ENCODE results near the gene UBE2I. TPM values are rescaled to one million over a fixed set of nuclear protein-coding genes. Genes with fewer than 3 reads are reported as not detected.

The UBE2I gene
- total and polyA plus RNA-seq, 2 of the 4 experiments (the other 2 are of a cell fraction) = 30.8 to 140 TPM

- no peak for TF ChIP-seq BHLHE40 (IDR thresholded peaks at IDR 0.05; ENCODE audit: low read depth, low read length)
- no peak for TF ChIP-seq RCOR1 (IDR thresholded peaks at IDR 0.05; ENCODE audit: insufficient replicate concordance, low read length)
Observed at GRCh38 chr16:1298406-1298805, 11.0 kb upstream of the UBE2I start (continued).

- H3K4me1 ChIP-seq (ENCODE audit: control insufficient read depth, insufficient read depth, low read length) = peaks cover 5% of the 10 kb centered on the region; the same call in 1 of the 2 replicates
- no peak overlapping the region for H3K23ac ChIP-seq (ENCODE audit: low read depth, low read length)
- H2BK120ac ChIP-seq (ENCODE audit: low read depth, low read length) = no peak overlapping the region
- peaks cover 3% of the 10 kb centered on the region; the same call in 1 of the 2 replicates for H3K9me1 ChIP-seq (ENCODE audit: insufficient read depth, low read length)
- no peak overlapping the region for H4K91ac ChIP-seq (ENCODE audit: insufficient read depth, low read depth, low read length)
- no peak overlapping the region for H2BK5ac ChIP-seq (ENCODE audit: low read depth, low read length, poor library complexity, severe bottlenecking)
- BruUV-seq (replicated peaks) = no TSS peak
- no peak overlapping the region for H3K18ac ChIP-seq (ENCODE audit: low read depth, low read length)
- in situ Hi-C loops (cut with MboI; ENCODE audit: low sequenced_read_pairs) (no loop called here), dilution Hi-C loops (cut with HindIII; ENCODE audit: low sequenced_read_pairs, unreplicated experiment) (no loop called here), intact Hi-C loops (cut with micrococcal nuclease) (no loop called here)
- no peak overlapping the region for H3K4me2 ChIP-seq (ENCODE audit: low read depth, low read length)
- H3K36me3 ChIP-seq (ENCODE audit: control insufficient read depth, insufficient read depth, low read length) = no peaks in the 10 kb centered on the region
- no peak overlapping the region for H2AK5ac ChIP-seq (ENCODE audit: low read depth, low read length)
- H2BK15ac ChIP-seq (ENCODE audit: low read depth, low read length) = no peak overlapping the region
- no peaks in the 10 kb centered on the region for H3K9me3 ChIP-seq (ENCODE audit: control insufficient read depth, insufficient read depth, low read length)
- H2BK20ac ChIP-seq (ENCODE audit: low read depth, low read length) = no peak overlapping the region
- no peaks in the 10 kb centered on the region for H4K20me1 ChIP-seq (ENCODE audit: insufficient read depth, low read length)
- no peaks in the 10 kb centered on the region for H3K79me1 ChIP-seq (ENCODE audit: low read depth in 1 of 2, low read length in 2 of 2)
- DNase-seq = no peak
- no peak overlapping the region for H3K27ac ChIP-seq (ENCODE audit: insufficient read depth, low read length)
- H4K5ac ChIP-seq (ENCODE audit: low read depth, low read length) = no peak overlapping the region
- no peak overlapping the region for H3K9ac ChIP-seq (ENCODE audit: low read depth, low read length)
- H2AK9ac ChIP-seq (replicated peaks; ENCODE audit: low read depth, low read length, poor library complexity) = no peak overlapping the region
- CTCF ChIA-PET = no interaction called here
- ATAC-seq (ENCODE audit: low read depth) = no peak
- peaks cover 13% of the 10 kb centered on the region for H3K27me3 ChIP-seq (ENCODE audit: control insufficient read depth, insufficient read depth, low read length)
- H3K4ac ChIP-seq (ENCODE audit: low read depth, low read length) = no peak overlapping the region
- WGBS, 2 experiments (ENCODE audit: extremely low coverage in 2 of 2, insufficient read length in 1 of 2) = 91% methylated on average over 8 of the region's 31 CpGs; no CpG with 5 or more reads in 1 of the 2 experiments
- H3K56ac ChIP-seq (ENCODE audit: extremely low read depth, insufficient read depth, low read length) = no peak overlapping the region
- no peak overlapping the region for H4K8ac ChIP-seq (ENCODE audit: low read depth in 2 of 2, low read length in 2 of 2)
- H3K4me3 ChIP-seq (ENCODE audit: insufficient read depth, low read depth, low read length) = no peak overlapping the region
- POLR2A ChIA-PET (ENCODE audit: unreplicated experiment) = no interaction called here
- H2AFZ ChIP-seq (replicated peaks; ENCODE audit: low read length, poor library complexity) = no peak overlapping the region
- no peak overlapping the region for H3K14ac ChIP-seq (replicated peaks; ENCODE audit: low read depth, low read length)
- TF ChIP-seq CTCF (conservative IDR thresholded peaks at IDR 0.05; ENCODE audit: low read depth, low read length) (no peak), BHLHE40 (IDR thresholded peaks at IDR 0.05; ENCODE audit: low read depth, low read length) (no peak), FOS (IDR thresholded peaks at IDR 0.05; ENCODE audit: low read depth, low read length) (no peak), SMC3 (IDR thresholded peaks at IDR 0.05; ENCODE audit: low read depth, low read length) (no peak), MAFK (IDR thresholded peaks at IDR 0.05; ENCODE audit: low read depth, low read length) (no peak), USF2 (IDR thresholded peaks at IDR 0.05; ENCODE audit: low read depth, low read length) (no peak), CHD1 (IDR thresholded peaks at IDR 0.05; ENCODE audit: low read depth, low read length) (no peak), MAZ (IDR thresholded peaks at IDR 0.05; ENCODE audit: borderline replicate concordance, low read depth, low read length) (no peak), CEBPB (IDR thresholded peaks at IDR 0.05; ENCODE audit: low read depth, low read length) (no peak), NFE2L2 (IDR thresholded peaks at IDR 0.05; ENCODE audit: low read depth, low read length) (no peak), RFX5 (IDR thresholded peaks at IDR 0.05; ENCODE audit: low read depth, low read length) (no peak), RCOR1 (IDR thresholded peaks at IDR 0.05; ENCODE audit: insufficient replicate concordance, low read length) (no peak), RAD21 (IDR thresholded peaks at IDR 0.05; ENCODE audit: low read length) (no peak), POLR2A (IDR thresholded peaks at IDR 0.05; ENCODE audit: low read depth, low read length) (no peak)
Observed at GRCh38 chr16:1299012-1299867, 10.2 kb upstream of the UBE2I start.
